NK-92 (cell line): ENCODE data around the gene EIF4EBP3.

Source experiments
- DNase-seq: peaks from one replicate; lab custom pipeline; 2025; ENCODE audit not compliant: unreplicated experiment; lab: John Stamatoyannopoulos, UW

EIF4EBP3 gene

DNA sequence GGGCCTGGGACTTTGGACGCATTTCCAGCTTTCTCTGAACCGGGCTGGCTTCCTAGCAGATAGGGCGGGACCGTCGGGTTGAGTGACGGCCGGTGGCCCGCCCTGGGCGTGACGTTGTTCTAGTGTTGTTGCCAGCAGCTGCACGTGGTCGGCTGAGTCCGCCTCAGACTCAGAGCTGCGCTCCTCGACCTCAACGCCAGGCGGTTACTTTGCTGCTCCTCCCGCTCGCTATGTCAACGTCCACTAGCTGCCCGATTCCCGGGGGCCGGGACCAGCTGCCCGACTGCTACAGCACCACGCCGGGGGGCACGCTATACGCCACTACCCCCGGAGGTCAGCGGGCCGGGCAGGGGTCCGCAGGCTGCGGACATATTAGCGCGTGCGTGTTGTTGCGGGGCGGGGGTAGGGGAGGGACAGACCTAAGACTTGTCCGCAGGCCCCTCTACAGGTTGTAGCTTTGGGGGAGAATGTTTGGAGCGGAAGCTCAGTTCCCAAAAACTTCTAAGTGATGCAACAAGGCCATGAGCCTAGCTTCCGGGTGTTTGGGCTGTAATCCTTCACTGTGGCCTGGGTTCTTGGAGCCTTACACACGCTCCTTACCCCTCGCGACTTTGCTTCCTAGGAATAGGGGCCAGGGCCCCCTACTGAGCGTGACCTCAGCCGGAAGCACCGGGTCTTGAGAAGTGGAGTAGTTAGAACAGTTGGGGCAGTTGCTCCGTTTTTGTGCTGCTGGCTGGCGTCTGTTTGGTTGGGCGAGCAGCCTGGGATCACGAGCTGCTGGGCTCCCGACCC lies at the start of gene EIF4EBP3:
Gene EIF4EBP3 (plus strand): TSS at position 155 of the 792 bp plus-strand sequence. CDS start 76 bp downstream, at position 231.
- no peak for DNase-seq

DNA sequence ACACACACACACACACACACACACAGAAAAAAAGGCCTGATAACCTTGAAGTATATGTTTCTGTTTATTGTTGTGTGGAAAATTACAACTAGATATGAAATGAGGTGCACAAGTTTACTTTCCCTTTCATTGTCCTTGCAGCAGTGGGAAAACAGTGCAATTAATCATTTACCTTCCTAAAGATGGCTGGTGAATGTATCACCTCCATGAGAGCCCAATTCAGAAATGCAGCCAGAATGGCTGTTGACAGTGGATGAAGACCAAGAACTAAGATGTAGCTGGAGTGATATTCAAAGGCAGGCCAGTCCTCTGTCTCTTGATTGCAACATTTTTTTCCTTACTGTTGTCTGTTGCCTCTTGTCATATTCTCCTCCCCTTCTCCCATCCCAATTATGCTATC lies 49.6 kb upstream of the EIF4EBP3 start:
- no peak for DNase-seq

DNA sequence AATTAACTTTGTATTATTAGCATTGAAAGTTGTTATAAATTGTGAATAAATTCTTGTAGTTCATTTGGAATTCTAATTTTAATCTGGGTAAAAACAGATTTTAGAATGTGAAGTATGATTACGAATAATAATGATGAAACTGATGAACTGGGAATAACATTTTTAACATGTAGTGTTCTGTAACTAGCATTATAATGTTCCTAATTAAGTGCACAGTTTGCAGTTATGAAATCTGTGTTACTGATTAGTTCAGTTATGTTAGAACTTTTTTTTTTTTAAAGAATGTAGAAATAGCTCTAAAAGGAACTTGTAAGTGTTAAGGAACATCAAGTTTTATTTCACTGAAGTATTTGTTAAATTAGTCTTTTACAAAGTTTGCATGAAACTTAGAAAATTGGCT lies 48.9 kb upstream of the EIF4EBP3 start:
- no peak for DNase-seq

DNA sequence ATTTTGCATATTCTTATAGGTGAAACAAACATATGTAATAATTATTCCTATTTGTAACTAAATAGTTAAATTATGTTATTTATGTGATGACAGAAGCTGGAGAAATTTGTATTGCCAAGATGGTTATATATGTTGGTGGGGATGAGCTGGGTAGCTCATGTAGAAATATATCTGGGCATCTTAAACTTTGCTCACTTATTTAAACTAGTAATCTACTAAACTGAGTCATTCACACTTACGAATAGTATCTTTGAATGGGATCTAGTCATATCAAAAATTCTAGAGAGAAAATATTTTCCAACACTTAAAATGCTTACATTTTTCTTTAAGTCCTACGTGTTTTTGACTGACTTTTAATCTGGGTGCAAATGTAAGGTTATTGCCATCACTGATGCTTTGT lies 44.6 kb upstream of the EIF4EBP3 start:
- no peak for DNase-seq

DNA sequence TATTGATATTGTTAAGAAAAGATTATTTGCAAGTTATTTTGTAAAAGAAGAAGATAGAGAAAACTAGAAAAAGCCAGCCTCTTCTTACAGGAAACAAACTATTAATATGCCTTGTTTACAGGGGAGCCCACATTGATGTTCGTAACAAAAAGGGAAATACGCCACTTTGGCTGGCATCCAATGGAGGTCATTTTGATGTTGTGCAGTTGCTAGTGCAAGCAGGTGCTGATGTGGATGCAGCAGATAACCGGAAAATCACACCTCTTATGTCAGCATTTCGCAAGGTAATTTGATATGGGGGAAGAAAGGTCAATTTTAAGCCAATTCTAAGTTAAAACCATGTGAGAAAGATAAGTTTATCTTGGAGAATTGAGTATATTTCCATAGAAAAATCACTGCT lies 37.6 kb upstream of the EIF4EBP3 start:
- no peak for DNase-seq

DNA sequence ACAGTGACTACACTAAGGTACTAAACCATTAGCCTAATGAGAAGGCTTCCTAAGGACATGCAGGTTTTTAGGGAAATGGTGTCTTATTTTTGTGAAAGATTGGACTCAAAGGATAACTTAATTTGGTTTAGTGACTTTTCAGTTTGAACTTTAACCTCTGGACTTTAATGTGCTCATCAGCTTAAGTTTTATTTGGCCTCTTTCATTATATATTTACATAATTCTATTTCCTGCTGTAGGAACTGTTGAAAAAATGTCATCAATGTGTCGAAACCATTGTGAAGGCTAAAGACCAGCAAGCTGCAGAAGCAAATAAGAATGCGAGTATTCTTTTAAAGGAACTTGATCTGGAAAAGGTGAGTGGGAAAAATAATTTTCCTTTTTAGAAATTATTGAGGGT lies 34.3 kb upstream of the EIF4EBP3 start:
- DNase-seq = no peak

DNA sequence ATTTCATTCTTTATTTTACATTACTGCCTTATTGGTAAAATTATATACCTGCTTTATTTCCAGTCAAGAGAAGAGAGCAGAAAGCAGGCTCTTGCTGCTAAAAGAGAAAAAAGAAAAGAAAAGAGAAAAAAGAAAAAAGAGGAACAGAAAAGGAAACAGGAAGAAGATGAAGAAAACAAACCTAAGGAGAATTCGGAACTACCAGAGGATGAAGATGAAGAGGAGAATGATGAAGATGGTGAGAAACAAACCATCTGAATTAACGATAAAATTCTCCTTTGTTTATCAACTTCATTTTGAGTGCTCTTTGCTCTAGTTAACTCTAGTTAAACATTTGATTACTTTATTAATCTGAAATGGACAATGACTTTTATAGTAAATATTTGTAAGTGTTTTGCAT lies 23.5 kb upstream of the EIF4EBP3 start:
- no peak for DNase-seq

DNA sequence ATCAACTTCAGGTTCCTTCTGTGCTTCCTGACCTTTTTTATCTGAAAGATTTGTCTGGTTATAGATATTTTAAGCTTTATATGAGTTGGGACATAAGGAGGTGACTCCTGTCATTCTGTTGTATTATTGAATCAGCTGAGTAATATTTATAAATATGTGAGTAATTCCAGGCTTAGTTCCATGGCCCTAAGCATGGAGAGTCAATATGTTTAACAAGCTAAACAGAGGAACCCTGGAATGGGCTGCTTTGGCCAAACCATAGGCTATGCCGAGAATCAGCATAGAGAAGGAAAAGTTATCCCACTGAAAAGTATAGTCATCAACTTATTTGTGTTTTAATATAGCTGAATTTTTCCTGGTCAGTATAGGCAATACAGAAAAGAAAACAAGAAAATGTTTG lies 7.2 kb upstream of the EIF4EBP3 start:
- no peak for DNase-seq

DNA sequence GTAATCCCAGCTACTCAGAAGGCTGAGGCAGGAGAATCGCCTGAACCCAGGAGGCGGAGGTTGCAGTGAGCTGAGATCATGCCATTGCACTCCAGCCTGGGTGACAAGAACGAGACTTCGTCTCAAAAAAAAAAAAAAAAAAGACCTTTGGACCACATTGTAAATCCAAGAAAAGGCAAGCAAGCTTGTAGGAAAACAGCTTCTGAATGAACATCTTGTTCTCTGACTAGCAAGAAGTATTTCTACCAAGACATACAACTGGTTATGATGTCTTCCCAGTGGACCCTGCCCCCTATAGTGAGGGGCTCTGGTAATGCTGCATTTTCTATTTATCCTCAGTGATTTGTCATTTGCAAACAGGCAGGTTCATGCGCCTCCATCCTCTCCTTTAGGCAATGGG lies 4.5 kb upstream of the EIF4EBP3 start:
- no peak for DNase-seq

DNA sequence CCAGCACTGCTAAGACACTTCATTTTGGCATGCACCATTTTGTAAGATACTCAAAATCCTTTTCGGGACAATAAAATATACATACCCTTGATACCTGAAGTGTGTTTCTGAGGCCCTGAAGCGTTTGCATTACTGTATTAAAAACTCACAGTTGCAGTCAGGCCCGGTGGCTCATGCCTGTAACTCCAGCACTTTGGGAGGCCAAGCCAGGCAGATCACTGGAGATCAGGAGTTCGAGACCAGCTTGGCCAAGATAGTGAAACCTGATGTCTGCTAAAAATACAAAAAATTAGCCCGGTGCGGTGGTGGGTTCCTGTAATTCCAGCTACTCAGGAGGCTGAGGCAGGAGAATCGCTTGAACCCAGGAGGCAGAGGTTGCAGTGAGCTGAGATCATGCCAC lies 2.5 kb upstream of the EIF4EBP3 start:
- no peak for DNase-seq

DNA sequence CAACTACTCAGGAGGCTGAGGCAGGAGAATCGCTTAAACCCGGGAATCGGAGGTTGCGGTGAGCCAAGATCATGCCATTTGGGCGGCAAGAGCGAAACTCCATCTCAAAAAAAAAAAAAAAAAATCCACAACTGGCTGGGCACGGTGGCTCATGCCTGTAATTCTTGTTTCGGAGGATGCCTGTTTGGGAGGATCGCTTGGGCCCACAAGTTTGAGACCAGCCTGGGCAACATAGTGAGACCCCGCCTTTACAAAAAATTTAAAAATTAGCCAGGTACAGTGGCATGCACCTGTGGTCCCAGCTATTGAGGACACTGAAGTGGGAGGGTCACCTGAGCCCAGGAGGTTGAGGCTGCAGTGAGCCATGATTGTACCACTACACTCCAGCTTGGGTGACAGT lies 1.9 kb upstream of the EIF4EBP3 start:
- DNase-seq = no peak

DNA sequence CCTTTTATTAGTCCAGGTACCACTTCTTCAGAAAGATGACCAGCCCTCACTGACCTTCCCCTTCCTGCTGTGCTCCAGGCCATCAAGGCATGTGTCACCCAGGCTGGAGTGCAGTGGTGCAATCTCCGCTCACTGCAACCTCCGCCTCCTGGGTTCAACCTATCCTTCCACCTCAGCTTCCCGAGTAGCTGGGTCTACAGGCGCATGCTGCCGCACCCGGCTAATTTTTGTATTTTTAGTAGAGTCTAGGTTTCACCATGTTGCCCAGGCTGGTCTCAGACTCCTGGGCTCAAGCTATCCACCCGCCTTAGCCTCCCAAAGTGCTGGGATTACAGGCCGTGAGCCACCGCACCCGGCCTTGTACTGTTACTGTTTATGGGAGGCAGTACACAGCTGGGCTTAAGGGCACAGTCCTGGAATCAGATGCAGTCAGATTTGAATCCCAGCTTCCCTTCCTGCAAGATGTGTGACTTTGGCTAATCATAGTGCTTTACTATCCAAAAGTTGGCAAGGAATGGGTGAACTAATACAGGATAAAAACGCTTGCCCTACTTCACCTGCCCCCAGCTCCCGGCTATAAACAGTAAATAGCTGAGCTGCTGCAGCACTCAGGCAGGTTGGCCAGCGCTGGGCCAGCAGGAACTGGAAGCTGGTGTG lies 483 bp upstream of the EIF4EBP3 start:
- no peak for DNase-seq

DNA sequence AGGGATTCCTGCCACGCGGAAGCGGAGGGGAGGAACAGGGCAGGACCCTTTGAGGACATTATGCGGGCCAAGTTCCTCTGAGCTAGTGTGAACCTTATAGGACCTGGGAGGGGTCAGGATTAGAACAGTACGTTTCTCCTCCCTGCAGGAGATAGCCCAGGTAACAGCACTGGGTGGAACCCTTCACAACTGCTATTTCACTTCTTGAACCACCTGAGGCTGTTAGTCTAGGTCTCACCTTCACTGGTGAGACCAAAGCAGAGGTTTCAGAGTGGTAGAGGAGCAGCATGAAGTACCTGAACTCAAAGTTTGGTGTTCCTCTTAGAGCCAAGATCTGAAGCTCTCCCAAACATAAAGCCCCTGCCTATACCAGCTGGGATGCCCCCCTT lies 832 bp downstream of the EIF4EBP3 start:
- no peak for DNase-seq

DNA sequence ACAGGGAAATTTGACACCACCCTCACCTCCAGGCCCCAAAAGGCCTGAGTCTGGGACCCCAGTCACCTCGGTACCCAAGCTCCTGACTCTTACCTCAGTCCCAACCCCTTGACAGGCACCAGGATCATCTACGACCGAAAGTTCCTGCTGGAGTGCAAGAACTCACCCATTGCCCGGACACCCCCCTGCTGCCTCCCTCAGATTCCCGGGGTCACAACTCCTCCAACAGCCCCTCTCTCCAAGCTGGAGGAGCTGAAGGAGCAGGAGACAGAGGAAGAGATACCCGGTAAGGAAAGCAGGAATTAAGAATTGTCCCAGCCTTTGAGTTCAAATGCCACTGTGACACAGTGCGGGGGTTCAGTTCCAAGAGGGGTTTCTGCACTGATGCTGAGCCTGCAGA lies 1.3 kb downstream of the EIF4EBP3 start:
- no peak for DNase-seq

DNA sequence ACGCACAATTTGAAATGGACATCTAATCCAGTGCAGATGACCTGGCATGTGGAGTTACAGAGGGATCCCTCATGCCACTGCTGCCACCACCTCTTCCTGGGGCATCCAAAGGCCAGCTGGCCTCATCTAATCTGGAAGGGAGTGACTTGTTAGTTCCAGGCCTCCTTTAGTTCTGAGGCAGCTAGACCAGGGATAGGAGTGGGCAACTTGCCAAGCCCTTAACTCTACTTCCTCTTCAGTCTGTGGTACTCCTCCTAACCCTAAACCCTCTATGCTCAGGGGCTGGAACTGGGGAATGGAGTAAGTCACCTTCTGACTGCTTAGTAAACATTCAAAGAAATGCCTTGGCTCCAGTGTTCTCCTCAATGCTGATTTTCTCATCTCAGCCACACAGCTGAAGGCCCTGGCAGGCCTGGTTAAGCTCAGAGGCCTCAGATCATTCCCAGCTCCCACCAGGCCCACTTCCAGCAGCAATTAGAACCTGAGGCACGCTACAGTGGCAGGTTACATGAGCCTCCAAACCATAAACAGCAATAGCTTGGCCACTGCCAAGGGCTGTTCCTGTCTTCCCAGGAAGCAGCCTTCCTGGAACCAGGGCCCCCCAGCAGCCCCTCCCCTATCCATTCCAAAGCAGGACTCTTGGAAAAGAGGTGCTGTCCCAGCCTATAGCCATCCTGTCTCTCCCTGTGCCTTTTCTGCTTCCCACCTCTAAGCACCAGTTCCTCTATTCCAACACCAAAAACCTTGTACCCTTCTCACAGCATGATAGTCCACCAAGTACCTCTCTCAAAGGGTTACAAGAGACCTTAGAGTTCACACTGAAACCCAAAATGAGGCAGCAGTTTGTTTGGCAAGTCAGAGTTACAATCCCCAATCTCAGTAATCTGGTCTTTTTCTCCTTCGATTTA lies 2.0 kb downstream of the EIF4EBP3 start:
- no peak for DNase-seq

DNA sequence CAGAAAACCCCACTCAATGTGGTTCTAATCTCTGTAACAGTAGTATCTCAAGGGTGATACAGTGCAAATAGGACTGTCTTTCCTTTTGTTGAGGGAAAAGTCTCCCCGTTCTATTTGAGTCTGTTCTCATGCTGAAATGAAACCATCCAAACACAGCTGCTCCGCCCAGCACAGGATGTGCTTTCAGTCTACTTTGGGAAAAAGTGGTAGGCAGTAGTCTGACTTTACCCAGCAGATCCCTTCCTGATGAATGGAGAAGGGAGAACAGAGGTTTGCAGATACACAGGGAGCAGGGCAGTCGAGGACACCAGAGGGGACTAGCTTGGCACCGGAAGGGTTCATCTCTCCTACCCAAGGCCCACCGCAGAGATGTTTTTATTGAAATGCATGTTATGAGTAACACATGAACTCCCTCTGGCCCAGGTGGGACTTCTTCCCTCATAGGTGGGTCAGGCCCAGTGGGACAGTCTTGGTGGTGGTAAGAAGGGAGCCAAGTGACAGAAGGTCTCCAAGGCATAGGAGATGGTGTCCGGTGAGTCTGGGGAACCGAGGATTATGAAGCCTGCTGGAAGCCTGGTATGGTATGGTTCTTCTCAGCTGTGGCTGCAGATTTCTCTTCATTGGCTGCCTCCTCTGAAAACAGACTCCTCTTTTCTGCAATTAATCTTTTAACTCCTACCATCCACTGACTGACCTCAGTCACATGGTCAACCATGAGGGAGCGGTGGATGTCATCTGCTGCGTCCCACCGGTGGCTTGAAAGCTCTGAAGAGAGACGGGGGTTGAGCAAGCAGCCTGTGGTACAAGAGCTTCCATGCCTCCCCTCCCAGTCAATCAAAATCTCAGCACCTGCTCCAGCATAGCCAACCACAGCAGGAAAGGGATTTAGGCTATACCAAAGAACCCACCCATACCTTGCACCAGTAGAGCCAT lies 3.0 kb downstream of the EIF4EBP3 start:
- no peak for DNase-seq

DNA sequence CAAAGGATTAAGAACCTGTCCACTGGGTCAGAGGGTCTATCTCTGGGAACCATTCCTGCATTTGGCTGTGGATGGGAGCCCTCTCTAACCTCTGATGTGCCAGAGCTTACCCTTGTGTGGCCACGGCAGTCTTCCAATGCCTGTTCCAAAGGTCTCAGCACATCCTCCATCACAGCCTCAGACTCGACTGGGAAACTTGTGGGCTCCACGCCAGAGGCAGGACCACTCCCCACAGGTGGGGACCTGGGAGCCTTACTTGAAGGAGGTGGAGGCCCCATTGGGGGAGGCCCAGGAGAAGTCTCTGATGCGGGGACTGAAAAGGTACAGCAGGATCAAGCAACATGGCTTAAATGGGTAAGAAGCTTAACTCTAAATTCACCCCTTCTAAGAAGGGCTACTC lies 4.4 kb downstream of the EIF4EBP3 start:
- DNase-seq = no peak

DNA sequence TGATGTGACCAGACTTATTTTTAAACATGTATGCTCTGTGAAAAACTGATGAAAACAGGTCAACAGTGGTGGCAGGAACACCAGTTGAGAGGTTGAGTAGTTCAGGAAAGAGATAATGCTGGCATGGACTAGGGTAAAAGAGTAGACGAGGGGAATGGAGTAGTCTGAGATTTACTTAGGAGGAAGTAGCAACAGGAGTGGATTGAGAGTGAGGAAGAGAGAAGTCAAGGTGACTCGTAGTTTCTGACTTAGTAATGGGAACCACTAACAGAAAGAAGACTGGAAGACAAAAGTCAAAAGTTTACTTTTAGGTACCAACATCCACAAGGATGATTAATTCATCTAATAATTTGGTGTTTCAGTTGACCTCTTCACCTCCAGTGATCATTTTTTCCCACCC lies 6.2 kb downstream of the EIF4EBP3 start:
- no peak for DNase-seq

DNA sequence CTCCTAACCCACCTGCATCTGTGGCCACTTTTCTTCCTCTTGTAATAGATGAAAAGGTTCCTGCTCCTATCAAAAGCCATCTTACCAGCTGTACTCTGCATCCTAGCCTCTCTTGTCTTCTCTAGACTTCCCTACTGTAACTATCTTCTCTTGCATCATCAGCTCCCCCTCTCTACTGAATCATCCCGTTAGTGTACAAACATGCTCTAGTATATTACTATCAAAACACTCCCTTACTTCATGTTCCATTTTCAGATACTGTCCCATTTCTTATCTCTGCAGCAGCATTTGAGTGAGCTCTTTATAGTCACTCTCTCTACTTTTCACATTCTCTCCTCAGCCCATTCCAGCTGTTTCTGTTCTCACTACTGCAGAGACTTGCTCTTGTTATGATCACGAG lies 7.0 kb downstream of the EIF4EBP3 start:
- DNase-seq = no peak

DNA sequence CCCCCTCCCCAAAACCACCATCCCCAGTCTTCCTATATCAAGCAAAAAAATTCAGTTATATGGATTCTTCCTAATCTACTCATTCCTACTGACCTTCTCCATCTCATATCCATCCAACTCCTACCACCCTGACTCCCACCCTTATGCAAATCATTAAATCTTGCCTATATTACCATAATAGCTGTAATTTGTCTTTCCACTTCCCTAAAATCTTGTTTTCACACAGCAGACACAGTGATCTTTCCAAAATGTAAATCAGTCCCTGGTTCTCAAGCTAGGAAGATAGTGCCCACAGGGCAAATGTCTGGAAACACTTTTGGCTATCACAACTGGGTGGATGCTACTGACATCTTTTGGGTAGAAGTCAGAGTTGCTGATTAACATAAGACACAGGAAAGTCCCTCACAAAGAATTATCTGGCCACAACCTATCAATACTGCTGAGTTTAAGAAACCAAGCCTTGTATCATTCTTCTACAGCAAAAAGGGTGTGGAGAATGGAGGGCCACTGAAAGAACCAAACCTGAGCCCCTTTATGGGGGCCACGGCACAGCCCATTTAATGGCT lies 8.4 kb downstream of the EIF4EBP3 start:
- DNase-seq = no peak
